Measurements from ENCODE around the gene ADCY3.

ADCY3 gene

DNA sequence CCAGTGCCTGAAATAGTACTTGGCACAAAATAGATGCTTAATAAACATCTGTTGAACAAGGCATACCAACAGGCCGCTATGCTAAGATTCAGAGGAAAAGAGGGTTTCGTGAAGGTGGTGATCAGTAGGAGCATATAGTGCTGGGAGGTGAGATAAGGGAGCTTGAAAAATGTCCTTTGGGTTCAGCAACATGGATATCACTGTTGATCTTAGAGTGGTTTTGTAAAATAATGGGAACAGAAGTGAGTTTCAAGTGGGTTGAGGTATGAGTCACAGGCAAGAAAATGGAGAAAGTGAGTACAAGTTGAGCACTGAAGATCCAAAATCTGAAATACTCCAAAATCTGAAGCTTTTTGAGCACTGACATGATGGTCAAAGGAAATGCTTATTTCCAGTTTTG, 122.4 kb downstream of the ADCY3 start:
- DNase-seq (ENCODE audit: low read depth), result no peak
- TF ChIP-seq, protein P1, sequence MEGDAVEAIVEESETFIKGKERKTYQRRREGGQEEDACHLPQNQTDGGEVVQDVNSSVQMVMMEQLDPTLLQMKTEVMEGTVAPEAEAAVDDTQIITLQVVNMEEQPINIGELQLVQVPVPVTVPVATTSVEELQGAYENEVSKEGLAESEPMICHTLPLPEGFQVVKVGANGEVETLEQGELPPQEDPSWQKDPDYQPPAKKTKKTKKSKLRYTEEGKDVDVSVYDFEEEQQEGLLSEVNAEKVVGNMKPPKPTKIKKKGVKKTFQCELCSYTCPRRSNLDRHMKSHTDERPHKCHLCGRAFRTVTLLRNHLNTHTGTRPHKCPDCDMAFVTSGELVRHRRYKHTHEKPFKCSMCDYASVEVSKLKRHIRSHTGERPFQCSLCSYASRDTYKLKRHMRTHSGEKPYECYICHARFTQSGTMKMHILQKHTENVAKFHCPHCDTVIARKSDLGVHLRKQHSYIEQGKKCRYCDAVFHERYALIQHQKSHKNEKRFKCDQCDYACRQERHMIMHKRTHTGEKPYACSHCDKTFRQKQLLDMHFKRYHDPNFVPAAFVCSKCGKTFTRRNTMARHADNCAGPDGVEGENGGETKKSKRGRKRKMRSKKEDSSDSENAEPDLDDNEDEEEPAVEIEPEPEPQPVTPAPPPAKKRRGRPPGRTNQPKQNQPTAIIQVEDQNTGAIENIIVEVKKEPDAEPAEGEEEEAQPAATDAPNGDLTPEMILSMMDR (conservative IDR thresholded peaks at IDR 0.05; ENCODE audit: control insufficient read depth, insufficient read depth, low read depth, low read length), result no peak
- H3K4me3 ChIP-seq (ENCODE audit: control insufficient read depth, low read depth, low read length), result no peak overlapping the region

DNA sequence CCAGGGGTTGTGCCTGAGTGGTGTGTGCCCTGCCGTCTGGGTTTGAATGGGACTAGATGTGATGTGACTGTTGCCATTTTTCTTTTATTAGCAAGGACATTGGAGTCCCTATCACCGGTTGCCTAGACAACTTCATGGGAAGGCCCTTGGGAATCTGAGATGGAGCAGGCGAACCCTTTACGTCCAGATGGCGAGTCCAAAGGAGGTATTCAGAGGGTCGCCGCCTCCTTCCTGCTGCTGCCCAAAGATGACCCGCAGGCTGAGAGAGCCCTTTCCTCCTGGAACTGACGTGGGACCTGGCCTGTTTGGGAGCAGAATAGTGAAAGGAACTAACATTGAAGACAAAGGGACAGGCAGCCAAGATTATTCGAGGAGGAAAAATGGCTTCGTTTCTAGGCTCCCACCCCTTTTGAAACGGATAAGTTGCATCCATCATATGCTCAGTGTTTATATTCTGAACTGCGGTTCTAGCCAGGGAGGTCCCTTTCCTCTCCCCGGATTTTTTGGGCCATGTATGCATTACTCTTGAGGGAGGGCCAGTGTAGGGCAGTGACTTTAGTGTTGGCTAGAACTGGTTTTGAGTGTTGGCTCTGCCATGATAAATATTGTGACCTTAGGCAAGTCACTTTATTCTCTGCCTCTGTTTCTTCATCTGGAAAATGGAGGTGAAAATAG, 126.1 kb downstream of the ADCY3 start:
- TF ChIP-seq, protein P1 (conservative IDR thresholded peaks at IDR 0.05; ENCODE audit: control insufficient read depth, insufficient read depth, low read depth, low read length), result no peak
- peak; percentile 33 for DNase-seq (ENCODE audit: low read depth)
- peak overlapping the region; percentile 79 for H3K4me3 ChIP-seq (ENCODE audit: control insufficient read depth, low read depth, low read length)

DNA sequence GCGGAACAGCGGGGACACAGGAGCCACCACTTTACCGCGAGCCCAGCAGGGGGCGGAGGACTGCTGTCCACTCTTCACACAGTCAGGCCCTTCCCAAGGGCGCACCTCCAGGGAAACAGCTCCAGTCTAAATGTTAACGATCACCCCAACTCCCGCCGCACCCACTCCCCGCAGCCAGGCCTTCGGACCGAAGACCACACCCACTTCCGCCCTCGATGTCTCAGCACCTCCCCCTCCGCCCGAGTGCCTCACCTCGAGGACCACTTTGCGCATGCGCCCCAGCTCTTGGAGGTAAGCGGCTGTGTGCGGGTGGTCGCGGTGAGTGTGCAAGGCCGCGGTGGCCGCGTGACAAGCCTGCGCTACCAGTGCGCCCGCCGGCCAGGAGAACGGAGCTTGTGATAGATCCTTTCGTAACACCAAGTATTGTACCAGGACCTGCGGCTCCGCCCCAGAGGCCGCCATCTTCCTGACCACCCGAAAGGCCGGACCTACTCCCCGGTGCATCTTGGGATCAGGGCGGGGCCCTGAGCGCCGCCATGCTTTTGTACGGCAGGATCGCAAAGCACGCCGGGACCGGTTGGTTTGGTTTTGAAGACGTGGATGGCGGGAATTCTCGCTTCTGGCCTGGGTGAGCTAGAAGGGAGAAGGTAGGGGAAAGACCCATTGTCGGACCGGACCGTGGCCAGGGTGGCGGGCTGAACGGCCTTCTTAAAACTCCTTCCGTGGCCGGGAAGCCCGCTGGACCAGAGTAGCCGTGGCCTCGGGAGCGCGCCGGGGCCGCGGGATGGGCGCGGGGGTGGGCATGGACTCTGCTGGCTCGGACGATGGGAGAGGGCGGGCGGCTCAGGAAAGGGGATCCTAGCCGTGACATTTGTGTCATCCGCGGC, 126.9 kb downstream of the ADCY3 start, which contains the start of the genes CENPO and PTRHD1:
TSS of gene CENPO (plus strand) at position 552 of the 887 bp plus-strand sequence. CDS start 495 bp downstream, outside the sequence.
TSS of gene PTRHD1 (minus strand) at position 518 of the 887 bp plus-strand sequence. CDS start at position 504, 14 bp downstream.
- TF ChIP-seq, protein P1 (conservative IDR thresholded peaks at IDR 0.05; ENCODE audit: control insufficient read depth, insufficient read depth, low read depth, low read length), result peak; percentile 65
- H3K4me3 ChIP-seq (ENCODE audit: control insufficient read depth, low read depth, low read length), result peak within 1 kb of the TSS; percentile 79

DNA sequence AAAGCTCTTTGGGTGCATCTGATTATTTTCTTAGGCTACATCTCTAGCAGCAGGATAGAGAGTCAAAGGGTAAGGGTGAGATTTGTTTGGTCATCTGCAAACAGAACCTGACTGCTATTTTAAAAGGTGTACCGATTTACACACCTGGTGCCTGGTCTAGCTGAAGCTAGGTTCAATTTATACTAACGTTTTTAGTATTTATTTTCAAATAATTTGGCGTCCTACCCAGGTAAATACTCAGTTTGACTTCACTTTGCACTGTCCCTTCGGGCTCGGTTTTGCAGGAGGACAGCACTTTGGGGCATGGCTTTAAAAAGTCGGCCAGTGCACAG, 127.5 kb downstream of the ADCY3 start:
- DNase-seq (ENCODE audit: low read depth), result no peak
- H3K4me3 ChIP-seq (ENCODE audit: control insufficient read depth, low read depth, low read length), result peak overlapping the region; percentile 79
- TF ChIP-seq, protein P1 (conservative IDR thresholded peaks at IDR 0.05; ENCODE audit: control insufficient read depth, insufficient read depth, low read depth, low read length), result no peak

More for the DNA sequence above, 126.9 kb downstream of the ADCY3 start, which contains the start of the genes CENPO and PTRHD1:
- DNase-seq (ENCODE audit: low read depth), result peak; percentile 94

DNA sequence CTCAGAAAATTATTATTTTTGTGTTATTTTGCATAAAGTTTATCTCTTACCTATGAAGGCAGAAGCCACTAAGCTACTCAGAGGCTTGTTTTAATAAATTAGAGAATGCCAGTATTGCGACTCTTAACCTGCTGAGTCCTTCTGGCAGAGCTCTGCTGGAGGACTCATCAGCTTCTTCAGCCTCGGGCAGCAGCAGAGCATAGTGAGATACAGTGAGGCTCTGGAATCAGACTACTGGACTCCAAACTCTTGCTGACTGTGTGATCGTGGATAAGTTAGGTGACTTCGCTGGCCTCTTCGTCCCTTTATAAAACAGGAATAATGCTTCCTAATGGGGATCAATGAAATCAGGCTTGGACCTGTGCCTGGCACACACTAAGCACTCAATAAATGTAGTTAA, 128.6 kb downstream of the ADCY3 start:
- no peak overlapping the region for H3K4me3 ChIP-seq (ENCODE audit: control insufficient read depth, low read depth, low read length)
- DNase-seq (ENCODE audit: low read depth), result no peak

DNA sequence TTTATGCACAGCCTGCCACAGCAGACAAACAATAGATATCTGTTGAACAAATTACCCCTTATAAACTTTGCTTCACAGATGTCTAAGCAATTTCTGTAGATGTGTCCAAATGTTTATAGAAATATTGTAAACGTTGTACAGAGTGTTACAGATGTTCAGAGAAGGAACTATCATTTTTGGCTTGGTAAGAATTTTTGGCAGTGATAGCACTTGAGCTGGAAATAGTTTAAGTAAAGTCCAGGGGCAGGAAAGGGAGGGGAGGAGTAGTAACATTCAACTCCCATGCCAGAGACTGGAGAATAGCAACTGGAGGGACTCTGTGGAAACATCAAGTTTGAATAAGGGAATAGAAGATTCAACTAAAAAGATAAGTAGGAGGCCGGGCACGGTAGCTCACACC, 131.2 kb downstream of the ADCY3 start:
- H3K4me3 ChIP-seq (ENCODE audit: control insufficient read depth, low read depth, low read length), result no peak overlapping the region
- DNase-seq (ENCODE audit: low read depth), result no peak
- TF ChIP-seq, protein P1 (conservative IDR thresholded peaks at IDR 0.05; ENCODE audit: control insufficient read depth, insufficient read depth, low read depth, low read length), result no peak

More for the DNA sequence above, 128.6 kb downstream of the ADCY3 start:
- TF ChIP-seq, protein P1 (conservative IDR thresholded peaks at IDR 0.05; ENCODE audit: control insufficient read depth, insufficient read depth, low read depth, low read length), result no peak

All from fibroblast of mammary gland (primary cell).